ENCODE data around the gene MIGA1. TPM values are rescaled to one million over a fixed set of nuclear protein-coding genes. Genes with fewer than 3 reads are reported as not detected.

Gene MIGA1
- total and polyA plus RNA-seq, 2 of the 4 experiments (the other 2 are of a cell fraction) = 5.7 to 16.3 TPM

DNA sequence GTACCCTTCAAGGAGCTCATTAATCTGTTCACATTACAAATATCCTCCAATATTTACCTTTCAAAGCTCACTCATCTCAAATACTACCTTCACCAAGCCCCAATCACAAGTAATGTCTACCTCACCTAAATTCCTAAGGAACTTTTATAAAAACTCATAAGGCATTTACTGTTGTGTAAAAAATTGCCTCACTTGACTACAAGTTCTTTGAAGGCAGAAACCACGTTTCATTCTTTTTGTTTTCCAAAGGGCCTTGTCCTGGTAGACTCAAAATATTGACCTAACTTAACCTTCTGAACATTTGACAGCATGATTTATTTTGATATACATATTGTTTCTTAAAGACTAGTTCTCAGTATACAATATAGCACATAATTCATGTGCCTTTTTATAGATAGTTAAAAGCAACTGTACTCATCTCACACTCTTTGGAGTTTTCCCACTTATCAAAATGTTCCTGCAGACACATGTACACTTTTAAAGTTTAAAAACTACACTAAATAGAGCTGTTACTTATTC lies 22.3 kb upstream of the MIGA1 start:
- POLR2A ChIA-PET (ENCODE audit: unreplicated experiment) = interaction anchor here (0.5 kb wide), 2 partner anchors 17 to 127 kb away, joined by 5 read pairs; no protein-coding TSS in a partner anchor

More for the DNA sequence above, 22.3 kb upstream of the MIGA1 start:
- no peak overlapping the region for H3K18ac ChIP-seq (ENCODE audit: low read depth, low read length)
- TF ChIP-seq, protein P1, sequence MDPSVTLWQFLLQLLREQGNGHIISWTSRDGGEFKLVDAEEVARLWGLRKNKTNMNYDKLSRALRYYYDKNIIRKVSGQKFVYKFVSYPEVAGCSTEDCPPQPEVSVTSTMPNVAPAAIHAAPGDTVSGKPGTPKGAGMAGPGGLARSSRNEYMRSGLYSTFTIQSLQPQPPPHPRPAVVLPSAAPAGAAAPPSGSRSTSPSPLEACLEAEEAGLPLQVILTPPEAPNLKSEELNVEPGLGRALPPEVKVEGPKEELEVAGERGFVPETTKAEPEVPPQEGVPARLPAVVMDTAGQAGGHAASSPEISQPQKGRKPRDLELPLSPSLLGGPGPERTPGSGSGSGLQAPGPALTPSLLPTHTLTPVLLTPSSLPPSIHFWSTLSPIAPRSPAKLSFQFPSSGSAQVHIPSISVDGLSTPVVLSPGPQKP (IDR thresholded peaks at IDR 0.05; ENCODE audit: borderline replicate concordance, low read depth, low read length) = no peak
- no peak for TF ChIP-seq CHD1 (IDR thresholded peaks at IDR 0.05; ENCODE audit: low read depth, low read length)
- no peak for TF ChIP-seq SMC3 (IDR thresholded peaks at IDR 0.05; ENCODE audit: low read depth, low read length)
- no peak for TF ChIP-seq RAD21 (IDR thresholded peaks at IDR 0.05; ENCODE audit: low read length)
- no peak overlapping the region for H3K14ac ChIP-seq (replicated peaks; ENCODE audit: low read depth, low read length)
- no peak overlapping the region for H4K8ac ChIP-seq (ENCODE audit: low read depth in 2 of 2, low read length in 2 of 2)
- no peak overlapping the region for H3K9ac ChIP-seq (ENCODE audit: low read depth, low read length)
- H4K5ac ChIP-seq (ENCODE audit: low read depth, low read length) = no peak overlapping the region
- peaks cover 4% of the 10 kb centered on the region for H3K4me1 ChIP-seq (ENCODE audit: control insufficient read depth, insufficient read depth, low read length)
- DNase-seq (no peak), ATAC-seq (ENCODE audit: low read depth) (no peak)
- H3K4me2 ChIP-seq (ENCODE audit: low read depth, low read length) = peak overlapping the region; percentile 83; the same call in 1 of the 2 replicates
- H2BK120ac ChIP-seq (ENCODE audit: low read depth, low read length) = no peak overlapping the region
- no peak overlapping the region for H3K4ac ChIP-seq (ENCODE audit: low read depth, low read length)
- no peak overlapping the region; the same call in 1 of the 2 replicates for H3K23ac ChIP-seq (ENCODE audit: low read depth, low read length)
- no peaks in the 10 kb centered on the region for H3K27me3 ChIP-seq (ENCODE audit: control insufficient read depth, insufficient read depth, low read length)
- dilution Hi-C loops (cut with HindIII; ENCODE audit: low sequenced_read_pairs, unreplicated experiment) (no loop called here), intact Hi-C loops (cut with micrococcal nuclease) (loop anchor here (1.0 kb wide), 1 partner anchor 352 kb away; no protein-coding TSS in a partner anchor), in situ Hi-C loops (cut with MboI; ENCODE audit: low sequenced_read_pairs) (no loop called here)
- peaks cover 37% of the 10 kb centered on the region for H4K20me1 ChIP-seq (ENCODE audit: insufficient read depth, low read length)
- no peak overlapping the region for H2AK5ac ChIP-seq (ENCODE audit: low read depth, low read length)
- H4K91ac ChIP-seq (ENCODE audit: insufficient read depth, low read depth, low read length) = no peak overlapping the region
- H2BK5ac ChIP-seq (ENCODE audit: low read depth, low read length, poor library complexity, severe bottlenecking) = no peak overlapping the region
- CTCF ChIA-PET = interaction anchor here (1.3 kb wide), 1 partner anchor 7 kb away, joined by 4 read pairs; no protein-coding TSS in a partner anchor
- no peak overlapping the region for H3K56ac ChIP-seq (ENCODE audit: extremely low read depth, insufficient read depth, low read length)
- H2AK9ac ChIP-seq (replicated peaks; ENCODE audit: low read depth, low read length, poor library complexity) = no peak overlapping the region
- no peak overlapping the region for H2BK20ac ChIP-seq (ENCODE audit: low read depth, low read length)
- no peaks in the 10 kb centered on the region for H3K36me3 ChIP-seq (ENCODE audit: control insufficient read depth, insufficient read depth, low read length)
- no peak overlapping the region for H2AFZ ChIP-seq (replicated peaks; ENCODE audit: low read length, poor library complexity)
- H3K9me3 ChIP-seq (ENCODE audit: control insufficient read depth, insufficient read depth, low read length) = no peaks in the 10 kb centered on the region
- no peak overlapping the region for H2BK15ac ChIP-seq (ENCODE audit: low read depth, low read length)
- H3K4me3 ChIP-seq (ENCODE audit: insufficient read depth, low read depth, low read length) = no peak overlapping the region
- peaks cover 3% of the 10 kb centered on the region; the same call in 1 of the 2 replicates for H3K9me1 ChIP-seq (ENCODE audit: insufficient read depth, low read length)
- WGBS, 2 experiments (ENCODE audit: extremely low coverage in 2 of 2, insufficient read length in 1 of 2) = no CpG with 5 or more reads among the region's 1 CpG
- H3K27ac ChIP-seq (ENCODE audit: insufficient read depth, low read length) = no peak overlapping the region
- BruUV-seq (replicated peaks) = no TSS peak
- H3K79me1 ChIP-seq (ENCODE audit: low read depth in 1 of 2, low read length in 2 of 2) = peaks cover 5 to 52% of the 10 kb centered on the region in 2 experiments; a peak in 2 of 4 replicates

All from IMR-90 (cell line).